SK-N-SH (cell line): ENCODE data around the gene CACNG7. TPM values are rescaled to one million over a fixed set of nuclear protein-coding genes. Genes with fewer than 3 reads are reported as not detected.

Experiments used
- CTCF ChIA-PET: fragments of 300-600, 350-600 bp; formaldehyde crosslinking; extraction: SDS; loops from one replicate; lab custom pipeline; 2021; lab: Yijun Ruan, JAX
- POLR2A ChIA-PET: fragments of 350-600 bp; sonication (Branson Sonifier 250); formaldehyde crosslinking; extraction: SDS; loops from one replicate; lab custom pipeline; 2020; ENCODE audit warnings: antibody characterized with exemption, inconsistent platforms; lab: Yijun Ruan, JAX
- DNase-seq: peaks from one replicate; pipeline ENCODE4 v3.0.0; 2012
- H2AFZ ChIP-seq: fragments of 200-600 bp; sonication (generic); 2 replicates; pipeline ENCODE4 v1.8.1; 2016; ENCODE audit warnings: antibody characterized with exemption, mild to moderate bottlenecking, low read depth
- H3F3A ChIP-seq: fragments of 200-600 bp; sonication (generic); replicated peaks from 2 replicates; pipeline ENCODE3; 2016; ENCODE audit warnings: antibody characterized with exemption, mild to moderate bottlenecking; ENCODE audit not compliant: insufficient read depth
- H3K27ac ChIP-seq, 2 experiments: fragments of 200-500 bp in 1 of 2; fragments of 200-600 bp in 1 of 2; sonication (Bioruptor generic) in 1 of 2; sonication (generic), shearing (Covaris generic) in 1 of 2; 2 replicates each; pipeline versions ENCODE4 v1.5.1 to v1.6.1; 2014 to 2016; ENCODE audit warnings: low read depth in 2 of 2, inconsistent platforms in 1 of 2, low read length in 1 of 2, mild to moderate bottlenecking in 1 of 2, mixed read lengths in 1 of 2
- H3K27me3 ChIP-seq: fragments of 200-600 bp; sonication (generic), shearing (Covaris generic); 2 replicates; pipeline ENCODE4 v1.6.1; 2016; ENCODE audit warnings: mixed run types; ENCODE audit not compliant: insufficient read depth
- H3K36me3 ChIP-seq, 2 experiments: fragments of 200-500 bp in 1 of 2; fragments of 200-600 bp in 1 of 2; sonication (Bioruptor generic) in 1 of 2; sonication (generic) in 1 of 2; replicated peaks in 1 of 2; 2 replicates each; pipeline versions ENCODE3 to v1.5.1; 2014 to 2016; ENCODE audit warnings: low read length in 1 of 2, mild to moderate bottlenecking in 1 of 2; ENCODE audit not compliant: insufficient read depth in 2 of 2, control insufficient read depth in 1 of 2
- H3K4me1 ChIP-seq, 2 experiments: fragments of 200-500 bp in 1 of 2; fragments of 200-600 bp in 1 of 2; sonication (Bioruptor generic) in 1 of 2; sonication (generic), shearing (Covaris generic) in 1 of 2; 2 replicates each; pipeline versions ENCODE4 v1.5.1 to v1.6.1; 2014 to 2016; ENCODE audit warnings: low read depth in 1 of 2, low read length in 1 of 2, mixed run types in 1 of 2; ENCODE audit not compliant: insufficient read depth in 2 of 2, control insufficient read depth in 1 of 2
- H3K4me2 ChIP-seq: fragments of 200-600 bp; sonication (generic), shearing (Covaris generic); 2 replicates; pipeline ENCODE4 v1.6.1; 2017; ENCODE audit warnings: mixed run types
- H3K4me3 ChIP-seq, 2 experiments: fragments of 200-500 bp in 1 of 2; fragments of 200-600 bp in 1 of 2; sonication (Bioruptor generic) in 1 of 2; sonication (generic), shearing (Covaris generic) in 1 of 2; 2 replicates each; pipeline versions ENCODE4 v1.5.1 to v1.8.1; 2014 to 2016; ENCODE audit warnings: low read depth in 2 of 2, inconsistent platforms in 1 of 2, low read length in 1 of 2, mild to moderate bottlenecking in 1 of 2, mixed read lengths in 1 of 2, moderate library complexity in 1 of 2
- H3K79me2 ChIP-seq: fragments of 200-600 bp; sonication (generic); 2 replicates; pipeline ENCODE4 v1.8.1; 2017; ENCODE audit warnings: mild to moderate bottlenecking; ENCODE audit not compliant: insufficient read depth
- H3K9ac ChIP-seq: fragments of 200-600 bp; sonication (generic); 2 replicates; pipeline ENCODE4 v1.6.1; 2017; ENCODE audit warnings: mixed run types
- H3K9me2 ChIP-seq: fragments of 200-600 bp; sonication (generic); 2 replicates; pipeline ENCODE4 v1.6.1; 2017; ENCODE audit warnings: mixed run types
- H3K9me3 ChIP-seq: fragments of 200-600 bp; sonication (generic); 2 replicates; pipeline ENCODE4 v1.6.1; 2017; ENCODE audit warnings: mixed run types, mild to moderate bottlenecking, moderate library complexity
- H4K20me1 ChIP-seq: fragments of 200-600 bp; sonication (generic); 2 replicates; pipeline ENCODE4 v1.6.1; 2017; ENCODE audit warnings: mild to moderate bottlenecking, mixed run types; ENCODE audit not compliant: insufficient read depth
- CHD2 ChIP-seq: fragments of 150-350 bp; IDR thresholded peaks from 2 replicates; pipeline ENCODE4 v1.6.1; 2018; ENCODE audit warnings: low read length; ENCODE audit not compliant: partially characterized antibody
- CTCF ChIP-seq: fragments of 200-600 bp; sonication (generic); IDR thresholded peaks from 2 replicates; pipeline ENCODE4 v1.6.1; 2017; ENCODE audit warnings: antibody characterized with exemption, mild to moderate bottlenecking, moderate library complexity
- ELF1 ChIP-seq: IDR thresholded peaks from 2 replicates; pipeline ENCODE4 v1.4.0; 2012
- EP300 ChIP-seq, 2 experiments: IDR thresholded peaks; 2 replicates each; pipeline versions ENCODE4 v1.4.0 to v1.6.1; 2012; ENCODE audit warnings: borderline replicate concordance in 1 of 2, low read depth in 1 of 2, low read length in 1 of 2
- FOSL2 ChIP-seq: IDR thresholded peaks from 2 replicates; pipeline ENCODE4 v1.4.0; 2012; ENCODE audit warnings: low read depth, mild to moderate bottlenecking, moderate library complexity, borderline replicate concordance
- GABPA ChIP-seq: IDR thresholded peaks from 2 replicates; pipeline ENCODE4 v1.4.0; 2012; ENCODE audit warnings: low read depth, mild to moderate bottlenecking
- GATA2 ChIP-seq: sonication (generic); formaldehyde crosslinking; IDR thresholded peaks from 2 replicates; pipeline ENCODE4 v1.5.0; 2020; ENCODE audit warnings: mild to moderate bottlenecking, missing genetic modification reagents
- MXI1 ChIP-seq: IDR thresholded peaks from 2 replicates; pipeline ENCODE4 v1.6.1; 2012; ENCODE audit warnings: mild to moderate bottlenecking, low read depth, low read length, improper control_type of control experiment
- POLR2AphosphoS5 ChIP-seq: IDR thresholded peaks from 2 replicates; pipeline ENCODE4 v1.6.1; 2012; ENCODE audit warnings: low read depth, low read length
- SIN3A ChIP-seq: IDR thresholded peaks from 2 replicates; pipeline ENCODE4 v1.6.1; 2012; ENCODE audit warnings: low read depth, mild to moderate bottlenecking, low read length, moderate library complexity, borderline replicate concordance
- SMC3 ChIP-seq: IDR thresholded peaks from 2 replicates; pipeline ENCODE4 v1.6.1; 2012; ENCODE audit warnings: low read depth, low read length, improper control_type of control experiment
- TEAD4 ChIP-seq: IDR thresholded peaks from 2 replicates; pipeline ENCODE4 v1.4.0; 2012; ENCODE audit warnings: mild to moderate bottlenecking, borderline replicate concordance; ENCODE audit not compliant: insufficient read depth
- ZBTB33 ChIP-seq: IDR thresholded peaks from 2 replicates; pipeline ENCODE4 v1.4.0; 2012; ENCODE audit warnings: low read depth, borderline replicate concordance
- WGBS: methylation state at CpG from one replicate; pipeline ENCODE4 v1.1.6; 2017; ENCODE audit warnings: low lambda C conversion rate; 5-methylcytosine and 5-hydroxymethylcytosine counted together
- polyA plus RNA-seq, 3 experiments: library from polyadenylated mRNA; depleted of rRNA; stranded (reverse); fragments of >200 nt; gene quantifications; 2 replicates each; pipeline ENCODE4 v1.2.3, GENCODE V29; 2012
- TF ChIP-seq, protein P1 (sequence below): fragments of 150-350 bp; IDR thresholded peaks from 2 replicates; pipeline ENCODE4 v1.6.1; 2017; ENCODE audit warnings: antibody characterized with exemption, low read length, low read depth, borderline replicate concordance

CACNG7 gene
- polyA plus RNA-seq, 1 of the 3 experiments (the other 2 are of a cell fraction): 25.7 TPM

GRCh38 chr19:53944416-53944815, 35.3 kb downstream of the CACNG7 start:
- TF ChIP-seq GABPA (no peak), POLR2AphosphoS5 (no peak), ZBTB33 (no peak), GATA2 (CRISPR knock-in tag) (no peak), CHD2 (no peak), SMC3 (no peak), EP300 (IDR thresholded peaks at IDR 0.05; ENCODE audit: borderline replicate concordance in 1 of 2, low read depth in 1 of 2, low read length in 1 of 2) (no peak), CTCF (no peak), ELF1 (no peak), SIN3A (no peak), MXI1 (no peak), FOSL2 (no peak), TEAD4 (no peak)
- TF ChIP-seq, protein P1, sequence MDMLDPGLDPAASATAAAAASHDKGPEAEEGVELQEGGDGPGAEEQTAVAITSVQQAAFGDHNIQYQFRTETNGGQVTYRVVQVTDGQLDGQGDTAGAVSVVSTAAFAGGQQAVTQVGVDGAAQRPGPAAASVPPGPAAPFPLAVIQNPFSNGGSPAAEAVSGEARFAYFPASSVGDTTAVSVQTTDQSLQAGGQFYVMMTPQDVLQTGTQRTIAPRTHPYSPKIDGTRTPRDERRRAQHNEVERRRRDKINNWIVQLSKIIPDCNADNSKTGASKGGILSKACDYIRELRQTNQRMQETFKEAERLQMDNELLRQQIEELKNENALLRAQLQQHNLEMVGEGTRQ: no peak
- H3K4me3 ChIP-seq: no peak overlapping the region
- no peaks in the 10 kb centered on the region for H3K36me3 ChIP-seq
- POLR2A ChIA-PET: no interaction called here
- H3K4me2 ChIP-seq: no peak overlapping the region
- no peaks in the 10 kb centered on the region for H4K20me1 ChIP-seq
- CTCF ChIA-PET: interaction anchor here (0.7 kb wide), 1 partner anchor 31 kb away, joined by 3 read pairs; no protein-coding TSS in a partner anchor
- H3F3A ChIP-seq: peaks cover 13% of the 10 kb centered on the region
- H3K79me2 ChIP-seq: no peaks in the 10 kb centered on the region
- 95% methylated on average over 4 of the region's 4 CpGs for WGBS
- H3K9me2 ChIP-seq: no peaks in the 10 kb centered on the region
- no peak overlapping the region for H3K27ac ChIP-seq
- no peak overlapping the region for H3K9ac ChIP-seq
- no peaks in the 10 kb centered on the region for H3K27me3 ChIP-seq
- no peak for DNase-seq
- peak overlapping the region; percentile 98; the same call in 1 of the 2 replicates for H2AFZ ChIP-seq
- no peaks in the 10 kb centered on the region; a peak in 2 of 4 replicates for H3K4me1 ChIP-seq
- no peaks in the 10 kb centered on the region for H3K9me3 ChIP-seq
